Measurements from ENCODE around the gene UBE2Q2. TPM values are rescaled to one million over a fixed set of nuclear protein-coding genes. Genes with fewer than 3 reads are reported as not detected.

Gene UBE2Q2
- total and polyA plus RNA-seq, 9 of the 15 experiments (the other 6 are each of a cell fraction or from before 2014, with no cell fraction given) = 6.2 to 24.0 (median 16.2) TPM

DNA sequence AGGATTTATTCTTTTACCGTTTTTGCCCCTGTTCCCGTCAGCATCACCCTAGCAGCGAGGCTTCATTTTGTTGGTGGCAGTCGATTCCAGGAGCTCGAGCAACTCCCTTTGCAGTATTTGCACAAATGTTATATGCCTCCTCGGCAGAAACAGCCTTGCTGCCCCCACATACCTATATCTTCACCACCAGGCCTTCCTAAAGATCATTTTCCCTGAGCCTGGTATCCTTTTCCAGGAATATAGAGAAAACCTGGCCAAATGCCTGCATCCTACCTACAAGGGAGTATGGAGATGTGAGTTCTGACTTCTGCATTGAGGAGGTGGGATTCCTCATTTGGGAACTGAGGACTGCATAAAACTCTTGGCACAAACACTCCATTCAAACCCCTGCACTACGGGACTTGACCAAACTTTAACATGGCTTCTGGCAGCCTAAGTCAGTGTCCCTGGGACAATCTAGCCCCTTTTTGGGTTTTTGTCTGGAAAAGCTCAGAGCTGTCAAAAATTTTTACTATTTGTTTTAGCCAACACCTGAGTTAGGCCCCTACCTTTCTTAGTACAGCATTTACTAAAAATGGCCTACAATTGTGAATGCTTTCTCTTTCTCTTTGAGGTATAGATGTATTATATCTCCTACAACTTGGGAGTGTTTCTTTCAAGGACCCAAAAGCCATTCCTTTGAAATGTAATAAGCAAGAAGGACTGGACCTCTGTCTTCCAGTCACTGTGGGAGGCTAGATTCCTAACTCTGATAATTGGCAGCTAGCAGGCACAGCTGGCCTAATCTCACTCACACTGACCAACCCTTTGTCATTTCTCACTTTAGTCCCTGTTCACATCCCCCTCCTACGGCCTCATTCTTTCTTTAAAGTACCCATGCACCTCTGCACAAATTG, 12.1 kb upstream of the UBE2Q2 start (continued):
- TF ChIP-seq RBM34 (IDR thresholded peaks at IDR 0.05; ENCODE audit: borderline replicate concordance, insufficient read depth, low read length) (no peak), NCOR1 (IDR thresholded peaks at IDR 0.05) (peak; percentile 55), ZNF445 (CRISPR knock-in tag; IDR thresholded peaks at IDR 0.05; ENCODE audit: low read depth) (no peak), ESRRB (CRISPR knock-in tag; IDR thresholded peaks at IDR 0.05; ENCODE audit: borderline replicate concordance) (no peak), TOE1 (IDR thresholded peaks at IDR 0.05; ENCODE audit: borderline replicate concordance) (no peak), TOE1 (CRISPR knock-in tag; IDR thresholded peaks at IDR 0.05; ENCODE audit: borderline replicate concordance, low read depth) (no peak), CBX3 (IDR thresholded peaks at IDR 0.05; ENCODE audit: borderline replicate concordance in 1 of 2, low read length in 2 of 2) (peak in 1 of 2 experiments; percentile 39; a peak in 1 of 3 replicates), ERF (CRISPR knock-in tag; IDR thresholded peaks at IDR 0.05) (no peak), SOX6 (IDR thresholded peaks at IDR 0.05) (peak; percentile 94), EHMT2 (IDR thresholded peaks at IDR 0.05) (peak; percentile 68; the same call in 1 of the 2 replicates), ZFX (CRISPR knock-in tag; IDR thresholded peaks at IDR 0.05) (0 out of 2 replicates have a peak, but pooled peaks have one; percentile 16), NFYB (IDR thresholded peaks at IDR 0.05; ENCODE audit: extremely low read depth, insufficient read length) (no peak), TBL1XR1 (IDR thresholded peaks at IDR 0.05; ENCODE audit: low read length in 2 of 2) (peak in 1 of 2 experiments; percentile 86; a peak in 2 of 4 replicates), ASH1L (IDR thresholded peaks at IDR 0.05; ENCODE audit: borderline replicate concordance, low read depth, partially characterized antibody) (no peak), HDAC8 (tag; IDR thresholded peaks at IDR 0.05) (no peak), STAT5A (IDR thresholded peaks at IDR 0.05; ENCODE audit: borderline replicate concordance, low read length) (peak; percentile 72; the same call in 1 of the 2 replicates), HMG20A (CRISPR knock-in tag; conservative IDR thresholded peaks at IDR 0.05) (no peak), GATAD2A (IDR thresholded peaks at IDR 0.05) (peak; percentile 68; the same call in 1 of the 2 replicates), ZSCAN32 (CRISPR knock-in tag; IDR thresholded peaks at IDR 0.05) (no peak), ZNF165 (CRISPR knock-in tag; IDR thresholded peaks at IDR 0.05; ENCODE audit: borderline replicate concordance) (no peak)
- TF ChIP-seq, protein P1, sequence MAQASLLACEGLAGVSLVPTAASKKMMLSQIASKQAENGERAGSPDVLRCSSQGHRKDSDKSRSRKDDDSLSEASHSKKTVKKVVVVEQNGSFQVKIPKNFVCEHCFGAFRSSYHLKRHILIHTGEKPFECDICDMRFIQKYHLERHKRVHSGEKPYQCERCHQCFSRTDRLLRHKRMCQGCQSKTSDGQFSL (CRISPR knock-in tag; IDR thresholded peaks at IDR 0.05) = no peak
- TF ChIP-seq, protein P1 (tag; IDR thresholded peaks at IDR 0.05) = 0 out of 4 replicates have a peak, but pooled peaks of 1 of the 2 experiments have one; percentile 42
- TF ChIP-seq, protein P2, sequence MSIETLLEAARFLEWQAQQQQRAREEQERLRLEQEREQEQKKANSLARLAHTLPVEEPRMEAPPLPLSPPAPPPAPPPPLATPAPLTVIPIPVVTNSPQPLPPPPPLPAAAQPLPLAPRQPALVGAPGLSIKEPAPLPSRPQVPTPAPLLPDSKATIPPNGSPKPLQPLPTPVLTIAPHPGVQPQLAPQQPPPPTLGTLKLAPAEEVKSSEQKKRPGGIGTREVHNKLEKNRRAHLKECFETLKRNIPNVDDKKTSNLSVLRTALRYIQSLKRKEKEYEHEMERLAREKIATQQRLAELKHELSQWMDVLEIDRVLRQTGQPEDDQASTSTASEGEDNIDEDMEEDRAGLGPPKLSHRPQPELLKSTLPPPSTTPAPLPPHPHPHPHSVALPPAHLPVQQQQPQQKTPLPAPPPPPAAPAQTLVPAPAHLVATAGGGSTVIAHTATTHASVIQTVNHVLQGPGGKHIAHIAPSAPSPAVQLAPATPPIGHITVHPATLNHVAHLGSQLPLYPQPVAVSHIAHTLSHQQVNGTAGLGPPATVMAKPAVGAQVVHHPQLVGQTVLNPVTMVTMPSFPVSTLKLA (conservative IDR thresholded peaks at IDR 0.05) = no peak
- TF ChIP-seq, protein P3, sequence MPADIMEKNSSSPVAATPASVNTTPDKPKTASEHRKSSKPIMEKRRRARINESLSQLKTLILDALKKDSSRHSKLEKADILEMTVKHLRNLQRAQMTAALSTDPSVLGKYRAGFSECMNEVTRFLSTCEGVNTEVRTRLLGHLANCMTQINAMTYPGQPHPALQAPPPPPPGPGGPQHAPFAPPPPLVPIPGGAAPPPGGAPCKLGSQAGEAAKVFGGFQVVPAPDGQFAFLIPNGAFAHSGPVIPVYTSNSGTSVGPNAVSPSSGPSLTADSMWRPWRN (IDR thresholded peaks at IDR 0.05; ENCODE audit: low read depth) = no peak; the same call in 1 of the 2 replicates

Measured in K562 (cell line).